RWPE2 (cell line): ENCODE results near the gene ELAVL3.

Experiments
- ATAC-seq: fragments of 200-7000 bp; cut with Tn5 transposase; 3 replicates; pipeline ENCODE4 v1.9.1; 2021; ENCODE audit warnings: low read depth
- DNase-seq: peaks from one replicate; pipeline ENCODE4 v3.0.0-alpha.2; 2020; ENCODE audit warnings: low spot score
- H3K27ac ChIP-seq: fragments of 450-650 bp; 2 replicates; pipeline ENCODE4 v1.5.1; 2017; ENCODE audit warnings: mild to moderate bottlenecking; ENCODE audit not compliant: poor library complexity, severe bottlenecking
- H3K27me3 ChIP-seq: fragments of 250-450 bp; sonication (Bioruptor Pico); 2 replicates; pipeline ENCODE4 v1.5.1; 2021; ENCODE audit warnings: mild to moderate bottlenecking, moderate library complexity; ENCODE audit not compliant: insufficient read depth, poor library complexity, severe bottlenecking
- H3K36me3 ChIP-seq: fragments of 250-450 bp; sonication (Bioruptor Pico); 2 replicates; pipeline ENCODE4 v1.5.1; 2020; ENCODE audit warnings: low read depth, mild to moderate bottlenecking, moderate library complexity
- H3K4me1 ChIP-seq: fragments of 250-450 bp; sonication (Bioruptor Pico); 2 replicates; pipeline ENCODE4 v1.5.1; 2021; ENCODE audit warnings: mild to moderate bottlenecking, moderate library complexity; ENCODE audit not compliant: insufficient read depth, poor library complexity, severe bottlenecking
- H3K4me3 ChIP-seq: fragments of 250-450 bp; sonication (Bioruptor Pico); 2 replicates; pipeline ENCODE4 v1.5.1; 2021; ENCODE audit warnings: mild to moderate bottlenecking, moderate library complexity; ENCODE audit not compliant: severe bottlenecking
- H3K9me3 ChIP-seq: fragments of 250-450 bp; sonication (Bioruptor Pico); 2 replicates; pipeline ENCODE4 v1.5.1; 2021; ENCODE audit warnings: mild to moderate bottlenecking, moderate library complexity; ENCODE audit not compliant: severe bottlenecking
- CTCF ChIP-seq: fragments of 450-650 bp; IDR thresholded peaks from one replicate; pipeline ENCODE4 v1.5.1; 2017; ENCODE audit warnings: mild to moderate bottlenecking, moderate library complexity; ENCODE audit not compliant: poor library complexity, severe bottlenecking

ELAVL3 gene

GRCh38 chr19:11482384-11483050, 1.7 kb upstream of the ELAVL3 start:
- DNase-seq = no peak
- Histone ChIP-seq H3K27me3 (peaks cover 27% of the 10 kb centered on the region), H3K36me3 (no peaks in the 10 kb centered on the region), H3K9me3 (no peaks in the 10 kb centered on the region), H3K4me1 (no peaks in the 10 kb centered on the region), H3K27ac (no peak overlapping the region), H3K4me3 (peak overlapping the region; percentile 30)
- TF ChIP-seq CTCF = peak; percentile 98
- ATAC-seq = peak; percentile 60

GRCh38 chr19:11481534-11482383, 913 bp upstream of the ELAVL3 start:
- H3K36me3 ChIP-seq = no peaks in the 10 kb centered on the region
- no peaks in the 10 kb centered on the region for H3K4me1 ChIP-seq
- H3K9me3 ChIP-seq = no peaks in the 10 kb centered on the region
- DNase-seq = peak; percentile 82
- H3K4me3 ChIP-seq = peak overlapping the region; percentile 30
- peak; percentile 87 for ATAC-seq
- peaks cover 27% of the 10 kb centered on the region for H3K27me3 ChIP-seq
- H3K27ac ChIP-seq = no peak overlapping the region
- TF ChIP-seq CTCF = no peak

GRCh38 chr19:11479898-11480714, 740 bp downstream of the ELAVL3 start:
- Histone ChIP-seq H3K36me3 (no peaks in the 10 kb centered on the region), H3K4me1 (no peaks in the 10 kb centered on the region), H3K27ac (no peak overlapping the region), H3K27me3 (peaks cover 27% of the 10 kb centered on the region), H3K4me3 (no peak overlapping the region), H3K9me3 (no peaks in the 10 kb centered on the region)
- ATAC-seq (no peak), DNase-seq (no peak)
- no peak for TF ChIP-seq CTCF

- DNase-seq (no peak), ATAC-seq (no peak)
- H3K36me3 ChIP-seq = no peaks in the 10 kb centered on the region
- peaks cover 27% of the 10 kb centered on the region for H3K27me3 ChIP-seq
- H3K27ac ChIP-seq = no peak overlapping the region
- H3K4me3 ChIP-seq = no peak overlapping the region
- no peaks in the 10 kb centered on the region for H3K4me1 ChIP-seq
- TF ChIP-seq CTCF = no peak
- no peaks in the 10 kb centered on the region for H3K9me3 ChIP-seq
Measured at GRCh38 chr19:11479090-11479897, 1.6 kb downstream of the ELAVL3 start.
